22Rv1 (cell line): Measurements from ENCODE around the gene TMEM129.

ENCODE experiments used
- CTCF ChIP-seq: fragments of 450-650 bp; IDR thresholded peaks from 2 replicates; pipeline ENCODE4 v1.5.1; 2017; ENCODE audit warnings: mild to moderate bottlenecking
- ZFX ChIP-seq: fragments of 450-650 bp; IDR thresholded peaks from 2 replicates; pipeline ENCODE4 v1.6.1; 2017; ENCODE audit warnings: antibody characterized with exemption, borderline replicate concordance

- TF ChIP-seq CTCF (no peak), ZFX (no peak)
Measured at GRCh38 chr4:1727117-1728031, 6.3 kb upstream of the TMEM129 start.
